DND-41 (cell line): ENCODE data around the gene ZEB1.

Experiments
- EZH2 ChIP-seq: IDR thresholded peaks from 3 replicates; pipeline ENCODE4 v1.6.1; 2012; ENCODE audit warnings: borderline replicate concordance, low read depth, mild to moderate bottlenecking, moderate library complexity, low read length, inconsistent platforms; ENCODE audit not compliant: severe bottlenecking
- TF ChIP-seq, protein P1 (sequence below): IDR thresholded peaks from 2 replicates; pipeline ENCODE4 v1.5.1; 2012; ENCODE audit warnings: borderline replicate concordance, low read length, moderate library complexity, mild to moderate bottlenecking; ENCODE audit not compliant: poor library complexity, severe bottlenecking; ENCODE audit errors: extremely low read depth

- TF ChIP-seq, protein P1, sequence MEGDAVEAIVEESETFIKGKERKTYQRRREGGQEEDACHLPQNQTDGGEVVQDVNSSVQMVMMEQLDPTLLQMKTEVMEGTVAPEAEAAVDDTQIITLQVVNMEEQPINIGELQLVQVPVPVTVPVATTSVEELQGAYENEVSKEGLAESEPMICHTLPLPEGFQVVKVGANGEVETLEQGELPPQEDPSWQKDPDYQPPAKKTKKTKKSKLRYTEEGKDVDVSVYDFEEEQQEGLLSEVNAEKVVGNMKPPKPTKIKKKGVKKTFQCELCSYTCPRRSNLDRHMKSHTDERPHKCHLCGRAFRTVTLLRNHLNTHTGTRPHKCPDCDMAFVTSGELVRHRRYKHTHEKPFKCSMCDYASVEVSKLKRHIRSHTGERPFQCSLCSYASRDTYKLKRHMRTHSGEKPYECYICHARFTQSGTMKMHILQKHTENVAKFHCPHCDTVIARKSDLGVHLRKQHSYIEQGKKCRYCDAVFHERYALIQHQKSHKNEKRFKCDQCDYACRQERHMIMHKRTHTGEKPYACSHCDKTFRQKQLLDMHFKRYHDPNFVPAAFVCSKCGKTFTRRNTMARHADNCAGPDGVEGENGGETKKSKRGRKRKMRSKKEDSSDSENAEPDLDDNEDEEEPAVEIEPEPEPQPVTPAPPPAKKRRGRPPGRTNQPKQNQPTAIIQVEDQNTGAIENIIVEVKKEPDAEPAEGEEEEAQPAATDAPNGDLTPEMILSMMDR = no peak
- TF ChIP-seq EZH2 = no peak
Observed at GRCh38 chr10:31419394-31420063, 100.5 kb downstream of the ZEB1 start.
